Gastroesophageal sphincter (tissue), 3 donors: ENCODE results near the gene ODAD4.
"Not testable (repeated sequence)": the region's sequence is repeated elsewhere in the genome, so short reads cannot be mapped to it uniquely, and the experiment has no call there.

Source experiments
- CTCF ChIP-seq, 4 experiments: fragments of 200-600 bp in 2 of 4; fragments of 450-650 bp in 2 of 4; sonication (generic) in 1 of 4; IDR thresholded peaks; one replicate each; pipeline ENCODE4 v1.5.1; 2017 to 2019; ENCODE audit warnings: antibody characterized with exemption in 4 of 4, mild to moderate bottlenecking in 2 of 4, moderate library complexity in 2 of 4
- EP300 ChIP-seq: sonication (generic); formaldehyde crosslinking; IDR thresholded peaks from one replicate; pipeline ENCODE4 v1.6.1; 2017; ENCODE audit warnings: antibody characterized with exemption, mild to moderate bottlenecking
- POLR2A ChIP-seq, 2 donors: fragments of 450-650 bp; IDR thresholded peaks; one replicate each; pipeline ENCODE4 v1.6.1; 2017; ENCODE audit warnings: antibody characterized with exemption in 2 of 2, mild to moderate bottlenecking in 2 of 2, moderate library complexity in 1 of 2
- POLR2AphosphoS5 ChIP-seq: sonication (generic); formaldehyde crosslinking; IDR thresholded peaks from one replicate; pipeline ENCODE4 v1.6.1; 2017; ENCODE audit warnings: antibody characterized with exemption

GRCh38 chr17:42012363-42012762 lies 81.9 kb downstream of the ODAD4 start:
- not testable (repeated sequence) for TF ChIP-seq CTCF (IDR thresholded peaks at IDR 0.05); POLR2A (IDR thresholded peaks at IDR 0.05); POLR2AphosphoS5; EP300
